Forelimb muscle (tissue), 1 donor: Measurements from ENCODE around the gene PCYT2. TPM values are rescaled to one million over a fixed set of nuclear protein-coding genes. Genes with fewer than 3 reads are reported as not detected.

Experiments used
- DNase-seq: peaks from one replicate; pipeline ENCODE4 v3.0.0-alpha.2; 2013; ENCODE audit warnings: low read depth
- polyA plus RNA-seq: library from polyadenylated mRNA; unstranded; fragments of 120-200 nt; gene quantifications from one replicate; pipeline ENCODE4 v1.2.1, GENCODE V29; 2013; ENCODE audit not compliant: insufficient read length

PCYT2 gene
- polyA plus RNA-seq, 1 donor: 9.6 TPM

DNA sequence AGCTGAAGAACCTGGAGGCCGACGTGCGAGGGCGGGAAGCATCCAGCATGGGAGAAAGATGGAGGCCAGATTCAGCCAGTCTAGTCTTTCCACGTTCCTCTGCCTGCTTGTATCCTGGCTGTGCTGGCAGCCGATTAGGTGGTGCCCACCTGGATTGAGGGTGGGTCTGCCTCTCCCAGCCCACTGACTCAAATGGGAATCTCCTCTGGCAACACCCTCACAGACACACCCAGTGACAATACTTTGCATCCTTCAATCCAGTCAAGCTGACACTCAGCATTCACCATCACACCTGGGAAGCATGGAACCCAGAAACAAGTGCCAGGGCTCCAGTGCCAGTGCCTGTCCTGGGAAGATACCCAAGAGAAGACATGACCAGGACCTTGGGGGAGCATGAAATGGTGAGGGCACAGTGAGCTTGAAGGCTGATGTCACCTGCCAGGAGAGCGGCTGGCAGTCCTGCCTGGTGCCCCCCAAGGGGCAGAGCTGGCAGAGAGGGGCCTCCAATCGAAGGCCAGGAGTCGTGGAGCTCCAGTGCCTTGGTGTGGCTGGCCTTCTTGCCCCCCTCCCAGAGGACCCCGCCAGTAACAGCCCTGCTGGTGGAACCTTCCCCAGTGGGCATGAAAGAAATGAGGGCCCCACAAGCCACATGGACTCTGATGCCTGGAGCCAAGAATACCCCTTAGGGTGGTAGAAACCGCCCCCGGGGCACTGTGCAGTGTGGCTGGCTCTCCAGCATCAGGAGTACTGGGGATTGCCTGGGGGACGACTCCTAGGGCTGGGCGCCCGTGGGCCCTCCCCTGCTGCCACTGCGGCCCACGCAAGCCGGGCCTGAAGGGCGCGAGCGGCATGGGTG is 9.8 kb downstream of the PCYT2 start:
- no peak for DNase-seq

DNA sequence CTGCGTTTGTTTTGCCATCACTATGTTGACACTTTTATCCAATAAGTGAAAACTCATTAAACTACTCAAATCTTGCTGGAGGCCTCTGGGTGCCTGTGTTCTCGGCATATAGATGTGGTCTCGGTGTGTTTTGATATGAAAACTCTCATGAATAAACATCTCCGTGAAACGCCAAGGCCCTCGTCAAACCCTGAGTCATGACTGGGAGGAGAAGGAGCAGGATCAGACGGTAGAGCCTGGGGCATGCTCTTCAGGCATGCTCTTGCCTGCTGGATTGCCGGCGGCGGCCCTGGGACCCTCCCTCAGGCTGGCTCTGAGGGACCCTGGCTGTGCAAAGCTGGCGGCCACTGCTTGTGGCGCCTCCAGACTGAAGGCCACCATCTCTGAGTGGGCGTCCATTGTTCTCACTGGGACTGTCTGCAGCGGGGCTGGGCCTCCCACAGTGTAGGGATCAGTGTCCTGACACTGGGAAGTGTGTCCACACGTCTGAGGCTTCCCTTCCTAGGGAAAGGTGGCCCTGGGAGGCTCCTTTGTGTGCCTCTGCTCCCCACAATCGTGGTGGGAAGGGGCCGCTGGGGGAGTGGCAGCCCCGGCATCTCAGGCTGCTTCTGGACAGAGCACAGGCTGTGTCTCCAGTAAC is 10.9 kb downstream of the PCYT2 start:
- DNase-seq: no peak

DNA sequence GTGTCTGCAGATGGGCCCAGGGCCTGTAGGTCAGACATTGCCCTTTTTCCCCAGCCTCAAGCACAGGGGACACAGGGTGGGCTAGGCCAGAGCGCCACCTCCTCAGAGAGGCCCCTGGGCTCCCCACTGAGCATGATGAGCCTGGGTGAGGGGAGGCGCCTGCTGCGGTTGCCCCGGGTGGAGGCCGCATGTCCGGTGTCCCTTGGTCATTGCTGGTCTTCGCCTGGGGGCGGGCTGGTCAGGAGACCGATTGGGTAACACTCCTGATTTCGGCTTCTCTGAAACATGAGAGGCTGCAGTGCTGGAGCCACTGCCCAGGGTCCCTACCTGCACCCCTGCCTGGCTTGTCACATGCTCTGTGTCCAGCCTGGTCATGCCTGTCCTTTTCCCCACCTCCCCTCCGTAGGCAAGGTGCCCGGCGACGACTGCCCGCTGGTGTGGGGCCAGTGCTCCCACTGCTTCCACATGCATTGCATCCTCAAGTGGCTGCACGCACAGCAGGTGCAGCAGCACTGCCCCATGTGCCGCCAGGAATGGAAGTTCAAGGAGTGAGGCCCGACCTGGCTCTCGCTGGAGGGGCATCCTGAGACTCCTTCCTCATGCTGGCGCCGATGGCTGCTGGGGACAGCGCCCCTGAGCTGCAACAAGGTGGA is 11.6 kb downstream of the PCYT2 start:
- DNase-seq: no peak

DNA sequence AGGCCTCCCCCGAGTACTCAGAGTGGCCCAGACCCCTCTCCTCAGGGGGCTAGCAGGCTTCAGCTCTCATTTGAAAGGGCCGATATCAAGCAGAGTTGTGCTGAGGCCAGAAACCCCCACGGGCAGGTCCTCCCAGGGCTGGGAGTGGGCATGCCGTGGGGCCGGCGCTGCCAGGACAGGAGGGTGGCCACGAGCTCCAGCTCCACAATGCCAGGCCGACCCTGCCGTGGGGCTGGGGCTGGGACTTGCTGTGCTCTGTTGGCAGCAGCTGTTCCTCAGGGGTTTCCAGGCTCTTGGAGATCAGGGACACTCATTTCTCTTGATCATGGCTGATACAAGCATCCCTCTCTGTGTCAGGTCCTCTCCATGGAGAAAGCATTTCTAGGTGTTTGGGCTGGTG is 12.3 kb downstream of the PCYT2 start:
- no peak for DNase-seq

DNA sequence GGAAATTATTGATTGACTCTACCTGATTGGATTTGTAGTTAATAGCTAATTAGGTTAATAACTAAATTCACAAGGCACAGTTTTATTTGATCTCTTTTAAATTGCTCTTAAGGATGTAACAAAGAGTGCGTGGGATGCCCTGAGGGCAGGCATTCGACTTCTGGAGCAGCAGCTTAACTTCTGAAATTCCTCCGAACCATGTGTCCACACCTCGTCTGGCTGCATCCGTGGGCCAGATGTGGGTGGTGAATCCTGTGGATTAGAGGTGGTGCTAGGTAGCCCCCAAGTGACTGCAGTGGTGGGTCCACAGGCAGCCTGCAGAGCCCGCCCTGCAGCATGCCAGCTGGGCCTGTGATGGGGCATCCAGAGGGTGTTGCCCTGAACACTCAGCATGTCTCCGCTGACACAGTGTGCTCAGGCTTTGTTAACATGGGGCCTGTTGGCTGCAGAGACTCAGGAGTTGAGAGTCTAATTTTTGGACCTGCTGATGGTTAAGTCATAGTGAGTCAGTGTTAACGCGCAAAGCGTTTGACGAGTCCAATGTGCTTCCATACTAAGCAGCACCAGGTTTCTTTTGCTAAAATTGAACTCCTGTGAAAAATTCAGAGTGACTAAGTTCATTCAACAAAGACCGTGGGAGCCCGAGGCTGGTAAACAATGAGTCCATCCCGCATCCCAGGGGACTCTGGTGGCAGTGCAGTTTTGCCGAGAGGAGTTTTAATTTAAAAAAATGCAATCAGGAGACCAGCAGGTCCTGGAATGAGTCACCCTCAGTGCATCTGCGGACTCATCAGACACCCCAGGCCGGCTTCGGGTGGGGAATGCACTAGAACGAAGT is 13.0 kb downstream of the PCYT2 start:
- no peak for DNase-seq

DNA sequence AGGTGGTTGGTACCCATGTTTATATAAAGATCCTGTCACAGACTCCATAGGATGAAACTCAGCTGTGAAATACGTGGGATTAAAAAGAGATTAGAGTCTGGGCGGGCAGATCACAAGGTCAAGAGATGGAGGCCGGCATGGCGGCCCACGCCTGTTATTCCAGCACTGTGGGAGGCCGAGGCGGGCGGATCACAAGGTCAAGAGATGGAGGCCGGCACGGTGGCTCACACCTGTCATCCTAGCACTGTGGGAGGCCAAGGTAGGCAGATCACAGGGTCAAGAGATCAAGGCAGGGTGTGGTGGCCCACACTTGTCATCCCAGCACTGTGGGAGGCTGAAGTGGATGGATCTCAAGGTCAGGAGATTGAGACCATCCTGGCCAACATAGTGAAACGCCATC is 15.8 kb downstream of the PCYT2 start:
- DNase-seq: no peak

DNA sequence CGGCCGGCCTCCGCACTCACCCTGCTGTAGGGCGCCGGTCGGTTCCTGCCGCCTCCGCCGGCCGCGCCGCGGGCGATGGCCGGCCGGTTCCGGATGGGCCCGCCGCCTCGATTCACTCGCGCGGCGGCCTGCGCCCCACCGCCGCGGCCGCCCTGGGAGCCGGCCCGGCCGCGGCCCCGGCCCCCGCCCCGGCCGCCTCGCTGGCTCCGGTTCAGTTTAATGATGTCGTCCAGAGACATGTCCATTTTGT is 20.0 kb downstream of the PCYT2 start:
- no peak for DNase-seq

DNA sequence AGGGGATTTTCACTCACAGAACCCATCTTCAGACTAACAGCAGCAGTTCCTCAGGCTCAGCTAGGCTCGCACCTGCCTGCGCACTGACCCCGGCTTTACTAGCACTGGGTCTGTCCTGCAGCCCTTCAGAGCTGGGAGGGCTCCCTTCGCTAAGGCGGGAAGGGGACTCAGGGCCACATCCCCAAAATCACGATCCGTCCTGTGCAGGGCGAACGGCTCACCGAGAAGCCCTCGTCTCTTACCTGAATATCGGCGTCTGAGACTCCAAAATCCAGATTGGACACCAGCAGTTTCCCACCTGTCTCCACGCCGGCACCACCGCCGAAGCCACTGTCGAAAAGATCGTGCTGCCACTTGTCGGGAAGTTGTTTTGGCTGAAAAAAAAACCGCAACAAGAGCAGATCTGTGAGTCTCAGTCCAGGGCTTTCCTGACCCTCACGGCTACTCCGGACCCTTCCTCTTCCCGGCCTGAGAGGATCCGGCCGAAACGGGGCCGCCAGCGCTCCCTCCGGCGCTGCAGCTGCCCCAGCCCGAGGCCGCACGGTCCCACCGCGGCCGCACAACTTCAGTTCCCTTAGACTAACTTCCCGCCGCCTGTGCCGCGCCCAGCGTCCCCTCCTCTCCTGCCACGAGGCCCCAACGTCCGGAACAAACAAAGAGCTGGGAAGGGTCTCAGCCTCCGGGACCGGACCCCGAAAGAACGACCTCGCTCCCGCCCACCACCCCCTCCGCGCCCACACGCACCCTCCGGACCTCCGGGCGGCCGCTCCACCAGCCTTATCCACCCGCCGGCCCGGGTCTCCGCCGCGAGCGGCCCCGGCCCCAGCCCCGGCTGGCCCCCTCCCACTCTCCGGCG is 20.5 kb downstream of the PCYT2 start:
- DNase-seq: no peak

DNA sequence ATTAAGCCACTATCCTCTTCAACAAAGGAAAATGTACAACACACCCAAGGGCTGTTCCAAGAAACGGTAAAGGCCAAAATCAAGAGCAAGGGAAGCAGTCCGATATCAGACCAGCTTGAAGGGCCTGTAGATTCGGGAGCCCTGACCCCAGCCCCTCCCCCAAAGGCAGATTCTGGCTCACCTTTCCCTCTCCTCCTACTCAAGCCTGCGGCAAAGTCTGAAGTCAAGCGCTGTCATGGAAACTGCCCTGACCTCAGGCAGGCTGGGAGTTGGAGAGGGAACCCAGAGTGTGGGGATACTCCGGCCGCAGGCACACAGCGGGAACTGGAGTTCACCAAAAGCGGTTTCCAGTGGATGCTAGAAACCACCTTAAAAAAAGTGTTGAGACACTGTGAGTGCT is 21.6 kb downstream of the PCYT2 start:
- no peak for DNase-seq

DNA sequence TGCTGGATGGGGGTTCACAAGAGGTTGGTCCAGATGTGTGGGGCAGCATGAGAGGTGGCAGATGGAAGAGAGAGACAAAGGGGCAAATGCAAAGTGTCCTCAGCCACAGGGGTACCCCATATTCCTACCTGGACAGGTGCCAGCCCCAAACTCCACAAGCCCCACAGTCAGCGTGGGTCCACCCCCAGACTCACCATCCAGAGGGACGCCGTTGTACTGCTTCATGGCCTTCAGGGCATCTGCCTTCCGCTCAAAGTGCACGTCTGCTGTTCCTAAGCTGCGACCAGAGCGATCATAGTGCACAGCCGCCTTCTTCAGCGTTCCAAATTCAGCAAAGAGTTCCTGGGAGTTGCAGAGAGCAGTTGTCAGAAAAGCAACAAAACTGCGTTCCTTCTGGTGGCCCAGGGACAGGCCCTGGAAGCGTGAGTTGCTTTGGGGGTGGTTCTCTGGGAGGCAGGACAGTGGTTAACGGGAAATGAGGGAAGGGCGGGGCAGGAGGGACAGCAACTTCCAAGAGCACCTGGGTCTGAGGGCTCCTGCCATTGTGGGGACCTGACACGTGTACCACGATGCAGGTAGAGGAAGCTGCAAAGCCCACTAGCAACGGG is 22.1 kb downstream of the PCYT2 start:
- no peak for DNase-seq

DNA sequence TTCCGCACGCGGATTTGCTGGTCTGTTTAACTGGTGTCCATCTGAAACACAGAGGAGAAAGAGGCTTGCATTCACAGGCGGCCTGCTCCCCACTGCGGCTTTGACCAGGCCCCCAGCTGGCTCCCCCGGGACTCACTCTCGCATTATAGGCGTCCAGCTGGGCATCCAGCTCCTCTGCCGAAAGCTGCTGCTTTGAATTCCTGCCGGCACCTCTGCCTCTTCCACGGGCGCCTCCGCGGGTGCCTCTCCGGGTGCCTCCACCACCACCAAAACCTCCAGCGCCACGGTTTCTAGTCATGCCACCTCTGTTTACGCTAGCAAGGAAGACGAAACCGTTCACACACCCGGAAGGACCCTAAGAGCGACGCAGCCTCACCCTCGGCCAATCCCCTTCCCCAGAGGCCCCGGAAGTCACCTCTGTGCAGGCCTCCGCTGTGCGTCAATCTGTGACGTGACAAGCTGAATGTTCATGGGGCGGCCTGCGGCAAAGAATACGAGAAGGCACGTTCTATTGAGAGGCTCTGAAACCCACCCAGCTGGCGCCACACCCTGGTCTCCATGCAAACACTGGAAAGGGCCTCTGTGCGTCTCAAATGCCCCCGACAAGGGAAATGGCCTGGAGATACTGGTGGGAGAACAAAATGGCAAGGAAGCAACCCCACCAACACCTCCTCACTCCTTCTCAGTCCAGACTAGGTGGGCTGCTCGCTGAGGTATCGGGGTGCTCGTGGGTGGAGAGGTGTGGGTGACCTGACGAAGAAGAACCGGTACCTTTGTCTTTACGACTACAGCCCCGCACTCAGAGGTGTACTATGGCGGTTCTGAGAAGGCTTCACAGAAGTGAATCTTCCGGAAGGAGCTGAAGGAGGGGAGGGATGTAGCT is 22.9 kb downstream of the PCYT2 start:
- no peak for DNase-seq

DNA sequence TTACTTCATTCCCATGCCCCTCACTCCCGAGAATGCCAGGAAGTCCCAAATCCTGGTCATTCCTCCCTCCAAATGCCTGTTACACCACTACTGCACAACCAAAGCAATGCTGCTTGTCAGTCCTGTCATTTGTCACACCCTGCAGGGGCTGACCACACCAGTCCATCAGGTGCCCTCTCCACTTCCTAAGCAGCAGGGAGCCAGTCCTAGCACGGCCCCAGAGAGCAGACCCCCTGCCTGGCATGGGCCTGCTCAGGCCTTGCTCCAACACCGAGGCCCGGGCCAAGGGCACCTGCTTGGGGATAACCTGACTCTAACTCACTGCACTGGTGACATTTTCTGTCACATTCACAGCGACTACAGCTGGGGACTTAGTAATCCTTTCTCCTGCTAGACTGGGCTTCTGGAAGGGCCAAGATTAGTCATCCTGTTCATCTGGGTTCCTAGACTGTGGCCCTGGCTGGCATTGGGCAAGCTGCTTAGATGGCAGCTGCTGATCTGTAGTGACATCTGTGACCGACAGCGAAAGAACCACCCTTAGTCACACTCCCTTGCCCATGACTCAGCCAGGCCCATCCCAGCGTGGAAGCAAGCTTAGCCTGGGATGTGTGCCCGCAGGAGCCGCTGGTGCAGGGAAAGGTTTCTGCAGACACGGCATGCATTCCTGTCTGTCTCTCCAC is 25.2 kb downstream of the PCYT2 start:
- DNase-seq: no peak

DNA sequence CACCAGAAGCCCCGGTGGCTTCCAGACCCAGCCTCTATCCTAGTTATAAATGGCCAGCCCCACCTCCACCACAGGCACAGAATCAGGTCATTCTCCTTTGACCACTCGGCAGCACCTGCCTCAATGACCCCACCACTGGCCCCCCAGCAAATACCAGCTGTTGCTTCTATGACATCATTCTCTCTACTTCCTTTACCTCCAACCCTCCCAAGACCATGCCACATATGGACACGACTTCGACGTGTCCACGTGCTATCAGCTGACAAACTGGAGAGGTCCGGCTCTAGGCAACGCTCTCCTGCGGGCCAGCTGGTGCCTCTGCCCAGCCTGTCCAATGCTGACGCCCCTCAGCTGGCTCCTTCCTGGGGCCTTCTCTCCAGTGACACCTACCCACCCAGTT is 25.7 kb downstream of the PCYT2 start:
- DNase-seq: no peak

DNA sequence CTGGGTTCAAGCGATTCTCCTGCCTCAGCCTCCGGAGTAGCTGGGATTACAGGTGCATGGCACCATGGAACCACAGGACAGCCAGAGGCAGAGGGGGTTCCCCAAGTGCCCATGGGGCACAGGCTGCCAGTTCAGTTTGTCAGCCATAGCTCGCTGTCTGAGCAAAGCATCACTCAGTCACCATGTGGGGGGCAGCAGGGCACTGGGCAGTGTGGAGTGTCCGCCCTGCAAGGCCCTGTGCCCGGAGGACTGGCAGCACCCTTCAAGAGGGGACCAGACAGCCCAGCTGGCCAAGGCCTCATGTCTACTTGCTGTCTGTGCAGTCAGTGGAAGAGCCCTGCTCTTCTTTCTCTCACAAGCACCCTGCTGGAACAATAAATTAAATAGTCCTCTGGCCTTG is 26.2 kb downstream of the PCYT2 start:
- DNase-seq: no peak

DNA sequence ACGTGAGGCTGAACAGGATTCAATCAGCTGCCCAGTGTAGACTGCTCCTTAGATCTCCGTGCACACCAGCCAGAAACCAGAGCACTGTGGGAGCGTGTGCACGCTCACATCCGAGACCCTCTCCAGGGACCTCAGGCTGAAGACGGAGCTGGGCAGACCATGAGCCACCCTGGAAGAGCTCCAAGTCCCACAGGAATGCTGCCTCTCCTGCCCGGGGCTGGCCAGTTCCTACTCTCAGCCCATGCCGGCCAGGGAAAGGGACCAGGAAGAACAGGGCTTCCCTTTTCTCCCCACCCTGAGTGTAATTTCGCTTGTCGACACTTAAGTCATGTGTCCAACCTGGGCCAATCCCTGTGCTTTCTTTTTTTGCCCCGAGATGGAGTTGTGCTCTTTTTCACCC is 26.7 kb downstream of the PCYT2 start:
- no peak for DNase-seq

DNA sequence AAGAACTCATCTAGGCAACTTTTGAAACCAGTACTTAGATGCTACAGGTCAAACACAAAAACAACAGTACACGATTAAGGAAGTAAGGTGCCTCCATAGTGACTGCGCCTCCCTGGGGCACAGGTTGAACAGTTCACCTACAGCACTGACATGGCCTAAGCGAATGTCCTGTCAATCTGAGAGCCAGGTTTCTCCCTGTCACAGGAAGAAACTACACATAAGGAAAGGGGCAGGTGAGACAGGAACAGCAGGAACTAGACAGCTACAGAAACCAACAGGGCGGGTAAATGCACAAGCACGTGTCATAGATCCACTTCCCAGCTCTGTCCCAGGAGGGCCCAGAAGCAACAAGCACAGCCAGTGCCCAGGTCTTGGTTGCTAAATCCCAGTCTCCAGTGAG is 32.1 kb downstream of the PCYT2 start:
- DNase-seq: no peak

DNA sequence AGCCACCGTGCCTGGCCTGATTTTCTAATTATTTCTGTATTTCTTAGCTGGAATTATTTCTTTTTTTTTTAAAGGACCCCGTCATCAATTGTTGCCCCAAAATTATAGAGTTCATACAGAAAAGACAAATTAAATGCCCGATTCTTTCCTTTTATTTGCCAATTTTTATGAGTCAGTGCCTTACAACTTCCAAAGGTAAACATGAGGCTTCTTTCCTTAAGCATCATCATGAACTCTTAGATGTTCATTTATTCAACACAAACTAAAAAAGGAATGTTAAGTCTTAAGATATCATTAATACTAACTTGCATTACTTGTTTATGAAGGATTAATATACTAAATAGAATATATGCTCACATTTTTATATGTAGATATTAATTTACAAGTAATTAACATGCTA is 32.9 kb downstream of the PCYT2 start:
- no peak for DNase-seq

DNA sequence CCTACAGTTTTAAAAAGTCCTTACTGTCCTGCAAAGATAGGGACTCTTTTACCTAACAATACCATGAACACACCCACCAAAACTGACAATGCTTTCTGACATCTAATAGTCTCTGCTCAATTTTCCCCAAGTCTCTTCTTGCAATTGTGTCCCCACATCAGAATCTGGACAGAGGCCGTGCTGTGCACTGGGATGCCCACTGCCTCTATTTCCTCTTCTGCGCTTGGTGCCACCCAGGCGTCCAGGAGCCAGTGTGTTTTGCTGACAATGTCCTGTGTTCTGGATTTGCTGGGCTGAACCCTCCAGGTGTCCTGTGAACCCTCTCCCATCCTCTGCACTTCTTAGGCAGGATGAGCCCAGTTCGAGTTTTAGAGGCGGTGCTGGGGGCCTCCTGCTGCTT is 33.6 kb downstream of the PCYT2 start:
- DNase-seq: no peak
